BE2C (cell line): ENCODE data around the gene TLCD4.
A peak's percentile ranks its signal among the peaks of the same experiment; 100 is the strongest.

ENCODE experiments used
- DNase-seq: peaks from one replicate; pipeline ENCODE4 v3.0.0-alpha.2; 2020
- H3K27me3 ChIP-seq: fragments of 250-450 bp; sonication (Bioruptor Pico); 2 replicates; pipeline ENCODE4 v1.5.1; 2020; ENCODE audit warnings: mild to moderate bottlenecking
- H3K36me3 ChIP-seq: fragments of 250-450 bp; sonication (Bioruptor Pico); 2 replicates; pipeline ENCODE4 v1.5.1; 2020; ENCODE audit warnings: mild to moderate bottlenecking
- H3K4me1 ChIP-seq: fragments of 250-450 bp; sonication (Bioruptor Pico); 2 replicates; pipeline ENCODE4 v1.5.1; 2020
- H3K4me3 ChIP-seq: 2 replicates; pipeline ENCODE4 v1.5.1; 2011; ENCODE audit warnings: low read depth, low read length
- H3K9me3 ChIP-seq: fragments of 250-450 bp; sonication (Bioruptor Pico); 2 replicates; pipeline ENCODE4 v1.5.1; 2020
- TF ChIP-seq, protein P1 (sequence below): IDR thresholded peaks from 2 replicates; pipeline ENCODE4 v1.5.1; 2012; ENCODE audit warnings: mild to moderate bottlenecking, low read depth, low read length

The TLCD4 gene

DNA sequence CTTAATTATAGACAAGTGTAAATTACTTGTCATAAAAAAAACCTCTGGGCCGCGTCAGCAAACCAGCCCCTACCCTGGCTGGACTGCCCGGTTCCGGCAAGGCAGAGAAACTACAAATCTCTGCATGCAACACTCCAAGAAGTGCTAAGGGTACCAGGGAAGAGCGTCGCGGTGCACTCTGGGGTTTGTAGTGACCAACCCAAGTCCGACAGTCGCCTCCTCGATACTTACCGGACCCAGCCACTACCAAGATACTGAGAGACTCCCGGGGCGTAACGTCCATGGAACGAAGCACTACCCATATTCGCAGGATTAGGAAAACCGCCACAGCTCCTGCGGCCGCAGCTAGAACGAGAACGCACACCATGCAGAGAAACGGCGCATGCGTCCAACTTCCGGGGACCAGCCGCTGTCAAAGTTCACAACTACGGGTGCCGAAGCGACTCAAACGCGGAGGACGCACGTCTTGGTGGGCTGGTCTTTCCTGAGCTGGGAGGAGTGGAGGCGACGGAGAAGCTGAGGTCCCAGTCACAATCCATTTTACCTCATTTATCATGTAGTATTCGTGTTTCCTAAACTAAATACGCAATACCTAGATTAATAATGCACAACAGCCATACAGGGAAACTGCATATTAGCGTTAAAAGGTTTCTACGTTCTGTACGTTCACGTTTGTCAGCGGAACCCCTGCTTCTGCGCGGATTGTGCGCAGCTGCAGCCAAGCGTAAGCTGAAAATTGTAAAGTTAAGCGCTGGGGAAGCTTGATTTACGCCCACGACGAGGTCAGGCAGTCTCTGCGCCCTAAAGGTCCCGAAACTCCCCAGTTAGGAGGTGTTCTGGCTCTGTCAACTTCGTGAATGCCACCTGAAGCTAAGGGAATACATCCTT, 44.4 kb upstream of the TLCD4 start, which contains the start of gene ALG14:
Gene ALG14, minus strand, starts transcription at position 420 of the 888 bp plus-strand sequence. Its CDS starts 53 bp downstream, at position 367.
- peak; percentile 85 for DNase-seq
- no peaks in the 10 kb centered on the region for H3K27me3 ChIP-seq
- peak within 1 kb of the TSS; percentile 83 for H3K4me3 ChIP-seq
- no peaks in the 10 kb centered on the region for H3K9me3 ChIP-seq
- H3K4me1 ChIP-seq, result no peaks in the 10 kb centered on the region
- TF ChIP-seq, protein P1, sequence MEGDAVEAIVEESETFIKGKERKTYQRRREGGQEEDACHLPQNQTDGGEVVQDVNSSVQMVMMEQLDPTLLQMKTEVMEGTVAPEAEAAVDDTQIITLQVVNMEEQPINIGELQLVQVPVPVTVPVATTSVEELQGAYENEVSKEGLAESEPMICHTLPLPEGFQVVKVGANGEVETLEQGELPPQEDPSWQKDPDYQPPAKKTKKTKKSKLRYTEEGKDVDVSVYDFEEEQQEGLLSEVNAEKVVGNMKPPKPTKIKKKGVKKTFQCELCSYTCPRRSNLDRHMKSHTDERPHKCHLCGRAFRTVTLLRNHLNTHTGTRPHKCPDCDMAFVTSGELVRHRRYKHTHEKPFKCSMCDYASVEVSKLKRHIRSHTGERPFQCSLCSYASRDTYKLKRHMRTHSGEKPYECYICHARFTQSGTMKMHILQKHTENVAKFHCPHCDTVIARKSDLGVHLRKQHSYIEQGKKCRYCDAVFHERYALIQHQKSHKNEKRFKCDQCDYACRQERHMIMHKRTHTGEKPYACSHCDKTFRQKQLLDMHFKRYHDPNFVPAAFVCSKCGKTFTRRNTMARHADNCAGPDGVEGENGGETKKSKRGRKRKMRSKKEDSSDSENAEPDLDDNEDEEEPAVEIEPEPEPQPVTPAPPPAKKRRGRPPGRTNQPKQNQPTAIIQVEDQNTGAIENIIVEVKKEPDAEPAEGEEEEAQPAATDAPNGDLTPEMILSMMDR, result no peak
- no peaks in the 10 kb centered on the region for H3K36me3 ChIP-seq

DNA sequence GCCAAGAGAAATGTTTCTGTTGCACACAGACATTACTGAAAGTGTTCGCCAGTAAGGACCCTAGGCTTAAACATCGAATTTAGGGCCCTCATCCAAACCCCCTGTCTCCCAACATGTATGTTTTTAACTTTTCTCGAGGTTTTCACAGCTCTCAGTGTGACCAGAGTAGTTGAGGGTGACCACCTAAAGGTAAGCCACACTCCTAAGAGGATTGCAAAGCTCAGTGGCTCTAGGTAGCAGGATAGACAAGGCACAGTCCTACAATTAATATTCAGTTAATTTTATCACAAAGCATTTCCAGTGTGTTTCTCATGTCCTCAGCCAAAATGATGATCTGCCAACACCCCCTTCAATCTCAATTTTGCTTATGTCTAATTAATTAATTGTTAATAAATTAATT, 43.7 kb upstream of the TLCD4 start:
- Histone ChIP-seq H3K4me3 (peak overlapping the region; percentile 83), H3K9me3 (no peaks in the 10 kb centered on the region), H3K4me1 (no peaks in the 10 kb centered on the region), H3K27me3 (no peaks in the 10 kb centered on the region), H3K36me3 (no peaks in the 10 kb centered on the region)
- TF ChIP-seq, protein P1, result no peak
- DNase-seq, result no peak

DNA sequence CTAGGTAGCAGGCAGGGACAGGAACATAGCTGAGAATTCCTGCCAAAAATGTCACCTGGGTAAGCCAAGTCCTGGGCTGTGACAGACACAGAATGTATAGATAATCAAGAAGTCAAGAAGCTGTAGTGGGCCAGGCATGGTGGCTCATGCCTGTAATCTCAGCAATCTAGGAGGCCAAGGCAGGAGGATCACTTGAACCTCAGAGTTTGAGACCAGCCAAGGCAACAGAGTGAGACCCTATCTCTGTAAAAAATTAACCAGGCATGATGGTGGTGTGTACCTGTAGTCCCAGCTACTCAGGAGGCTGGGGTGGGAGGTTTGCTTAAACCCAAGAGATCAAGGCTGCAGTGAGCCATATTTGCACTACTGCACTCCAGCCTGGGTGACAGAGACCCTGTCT, 41.1 kb upstream of the TLCD4 start:
- H3K27me3 ChIP-seq, result no peaks in the 10 kb centered on the region
- H3K4me3 ChIP-seq, result no peak overlapping the region
- no peaks in the 10 kb centered on the region for H3K4me1 ChIP-seq
- H3K9me3 ChIP-seq, result no peaks in the 10 kb centered on the region
- DNase-seq, result no peak
- TF ChIP-seq, protein P1, result no peak
- H3K36me3 ChIP-seq, result no peaks in the 10 kb centered on the region

DNA sequence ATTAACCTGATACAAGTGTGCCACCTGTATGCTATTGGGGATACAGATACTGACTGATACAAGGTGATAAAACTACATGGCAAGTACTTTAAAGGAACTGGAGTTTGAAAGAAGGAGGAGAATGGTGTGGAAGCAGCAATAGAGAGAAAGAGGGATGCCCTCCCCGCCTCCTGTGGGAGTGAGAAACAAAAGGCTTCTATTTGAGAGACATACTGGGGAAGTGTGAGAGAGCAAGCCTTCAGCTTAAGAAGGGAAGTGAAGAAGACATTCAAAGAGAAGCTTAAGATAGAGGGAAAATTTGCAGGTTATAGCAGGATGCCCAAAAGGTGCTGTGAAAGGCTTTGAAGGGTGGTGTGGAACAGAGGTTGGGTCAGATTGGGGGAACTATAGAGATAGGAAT, 36.7 kb upstream of the TLCD4 start:
- no peaks in the 10 kb centered on the region for H3K9me3 ChIP-seq
- DNase-seq, result no peak
- H3K27me3 ChIP-seq, result no peaks in the 10 kb centered on the region
- H3K4me1 ChIP-seq, result no peaks in the 10 kb centered on the region
- no peaks in the 10 kb centered on the region for H3K36me3 ChIP-seq
- no peak overlapping the region for H3K4me3 ChIP-seq
- TF ChIP-seq, protein P1, result no peak

DNA sequence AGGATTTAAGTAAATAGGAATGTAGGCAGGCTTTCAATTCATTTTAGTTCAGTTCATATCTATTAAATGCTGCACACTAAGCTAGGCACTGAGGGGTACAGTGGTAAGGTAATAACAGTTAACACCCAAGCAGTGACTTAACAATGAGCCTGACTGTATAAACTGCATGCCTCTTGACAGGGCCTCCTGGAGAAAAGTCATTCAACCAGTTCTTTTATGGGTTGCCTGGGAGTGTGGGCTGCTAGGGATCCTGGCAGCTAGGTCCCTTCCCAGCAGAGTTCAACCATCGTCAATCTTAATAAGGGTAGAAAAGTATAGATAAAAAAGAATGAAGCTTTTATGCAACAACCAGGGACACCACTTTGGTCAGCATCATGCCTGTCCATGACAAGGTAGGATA, 36.3 kb upstream of the TLCD4 start:
- no peaks in the 10 kb centered on the region for H3K27me3 ChIP-seq
- DNase-seq, result no peak
- H3K9me3 ChIP-seq, result no peaks in the 10 kb centered on the region
- TF ChIP-seq, protein P1, result no peak
- no peaks in the 10 kb centered on the region for H3K4me1 ChIP-seq
- no peaks in the 10 kb centered on the region for H3K36me3 ChIP-seq
- H3K4me3 ChIP-seq, result no peak overlapping the region
